Heart right ventricle (tissue), 16 donors: ENCODE results near the gene COL12A1. TPM values are rescaled to one million over a fixed set of nuclear protein-coding genes. Genes with fewer than 3 reads are reported as not detected.

ENCODE experiments used
- ATAC-seq, 8 donors: fragments of 200-7000 bp; cut with Tn5 transposase; one replicate each; pipeline ENCODE4 v1.9.1; 2020; ENCODE audit warnings: mild to moderate bottlenecking in 8 of 8, moderate library complexity in 8 of 8, moderate number of reproducible peaks in 1 of 8
- DNase-seq, 2 donors: peaks; one replicate each; pipeline ENCODE4 v3.0.0-alpha.2; 2020
- H3K27ac ChIP-seq, 10 donors: fragments of 200-600 bp; sonication (generic) in 2 of 10; one replicate each; pipeline versions ENCODE4 v1.5.0 to v1.8.0; 2020 to 2022; ENCODE audit warnings: mild to moderate bottlenecking in 3 of 10
- H3K27me3 ChIP-seq, 7 donors: fragments of 200-600 bp; one replicate each; pipeline ENCODE4 v1.8.0; 2021 to 2022; ENCODE audit warnings: mild to moderate bottlenecking in 2 of 7
- H3K36me3 ChIP-seq, 9 donors: fragments of 200-600 bp; sonication (generic) in 1 of 9; one replicate each; pipeline versions ENCODE4 v1.5.0 to v1.8.0; 2020 to 2022; ENCODE audit warnings: mild to moderate bottlenecking in 2 of 9
- H3K4me1 ChIP-seq, 9 donors: fragments of 200-600 bp; sonication (generic) in 1 of 9; one replicate each; pipeline versions ENCODE4 v1.5.0 to v1.8.0; 2020 to 2022; ENCODE audit warnings: mild to moderate bottlenecking in 4 of 9
- H3K4me3 ChIP-seq, 10 donors: fragments of 200-600 bp; sonication (generic) in 2 of 10; one replicate each; pipeline versions ENCODE4 v1.5.0 to v1.8.0; 2020 to 2022; ENCODE audit warnings: mild to moderate bottlenecking in 7 of 10, moderate library complexity in 2 of 10
- H3K9me3 ChIP-seq, 11 donors: fragments of 200-600 bp in 10 of 11; sonication (generic) in 2 of 11; one replicate each; pipeline versions ENCODE4 v1.5.0 to v1.8.0; 2013 to 2022; ENCODE audit warnings: mild to moderate bottlenecking in 2 of 11, control low read depth in 1 of 11, moderate library complexity in 1 of 11
- WGBS, 2 donors: extraction: QIAGEN DNeasy Blood & Tissue Kit; methylation state at CpG; one replicate each; pipeline ENCODE4 v1.1.7; 2013; ENCODE audit warnings: inconsistent platforms in 1 of 2; 5-methylcytosine and 5-hydroxymethylcytosine counted together
- intact Hi-C, 10 donors: fragments of 100-400 bp; cut with DNase I; formaldehyde crosslinking; loops; one replicate each; pipeline versions ENCODE4 v1.11.1 to v1.14.2; 2022
- polyA plus RNA-seq, 2 donors: library from polyadenylated mRNA; stranded (reverse); fragments of 200-250 nt; gene quantifications; one replicate each; pipeline ENCODE4 v1.2.3, GENCODE V29; 2013
- total RNA-seq, 10 donors: library from RNA; stranded (reverse); fragmentation: NEBNext Ultra II Directional in 3 of 10; extraction: Animal tissue kit (Norgen Biotek cat#: 25700) in 3 of 10; gene quantifications; one replicate each; pipeline versions ENCODE4 v1.2.1 to v1.2.4, GENCODE V29; 2021 to 2023
- TF ChIP-seq, protein P1 (sequence below), 9 donors: fragments of 200-600 bp; sonication (generic) in 2 of 9; IDR thresholded peaks; one replicate each; pipeline versions ENCODE4 v1.5.0 to v1.8.0; 2021 to 2022; ENCODE audit warnings: antibody characterized with exemption in 9 of 9, mild to moderate bottlenecking in 5 of 9, moderate library complexity in 1 of 9
- donor health status: Arrhythmogenic right ventricular cardiomyopathy.
- donor health status: ischemic (EF 13 %, LVEDD 7.1; RV severe dilation, severe dysfunction).
- donor health status: healthy with polysubstance abuse.
- donor health status: DM: no; HTN: yes; CAD: no.
- donor health status: DM: no; HTN: no; CAD: no.
- donor health status: ischemic (EF 25% LVEDD 6.9; RV normal size, moderate dysfunction).
- donor health status: ischemic (EF 25% LVEDD 5.7; RV mildly dilated, moderate dysfunction).
- donor health status: healthy.
- donor health status: DM: yes; HTN: yes; CAD: no.
- donor health status: Ischemic cardiomyopathy.
- donor health status: ischemic (EF 35%, LVEDD 5.7; RV mildly dilated, moderate dysfunction).
- donor health status: nonischemic (EF 11% LVEDD 7.7; RV severe dilation, severe dysfunction).
- donor health status: DM: yes; HTN: yes; CAD: no.
- donor health status: PGD.
- donor health status: ischemic (EF 29% LVEDD 5.4; RV normal size, mild dysfunction).
- donor health status: nonischemic (EF 23%, LVEDD 6.1; RV moderate dilation, normal function).

The COL12A1 gene
- total and polyA plus RNA-seq, 12 donors: 5.7 to 27.0 (median 16.1) TPM

DNA sequence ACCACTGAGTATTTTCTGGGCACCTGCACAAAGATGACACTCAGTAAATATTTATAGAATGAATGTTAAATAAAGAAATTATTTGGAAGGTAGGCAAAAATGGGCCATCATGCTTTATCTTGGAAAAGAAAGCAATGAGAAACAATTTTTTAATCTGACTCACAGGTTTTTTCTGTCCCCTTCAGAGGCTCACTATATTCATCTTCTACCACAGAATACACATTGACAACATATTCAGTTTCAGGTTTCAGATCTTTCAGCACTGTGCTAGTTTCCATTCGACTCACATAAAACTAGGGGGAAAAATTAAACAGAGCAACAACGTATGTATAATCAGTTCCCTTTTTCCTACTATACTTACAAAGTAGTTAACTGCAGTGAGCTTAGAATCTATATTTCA is 58.3 kb downstream of the COL12A1 start:
- H3K27ac ChIP-seq: no peak overlapping the region
- no peaks in the 10 kb centered on the region for H3K27me3 ChIP-seq
- H3K4me1 ChIP-seq: peaks cover 0 to 32% (median 4%) of the 10 kb centered on the region in 9 donors
- no peak overlapping the region for H3K4me3 ChIP-seq
- peaks cover 0 to 18% (median 0%) of the 10 kb centered on the region in 9 donors for H3K36me3 ChIP-seq
- intact Hi-C loops: no loop called here
- 77 to 81% methylated on average over 2 of the region's 2 CpGs for WGBS, 2 donors
- TF ChIP-seq, protein P1, sequence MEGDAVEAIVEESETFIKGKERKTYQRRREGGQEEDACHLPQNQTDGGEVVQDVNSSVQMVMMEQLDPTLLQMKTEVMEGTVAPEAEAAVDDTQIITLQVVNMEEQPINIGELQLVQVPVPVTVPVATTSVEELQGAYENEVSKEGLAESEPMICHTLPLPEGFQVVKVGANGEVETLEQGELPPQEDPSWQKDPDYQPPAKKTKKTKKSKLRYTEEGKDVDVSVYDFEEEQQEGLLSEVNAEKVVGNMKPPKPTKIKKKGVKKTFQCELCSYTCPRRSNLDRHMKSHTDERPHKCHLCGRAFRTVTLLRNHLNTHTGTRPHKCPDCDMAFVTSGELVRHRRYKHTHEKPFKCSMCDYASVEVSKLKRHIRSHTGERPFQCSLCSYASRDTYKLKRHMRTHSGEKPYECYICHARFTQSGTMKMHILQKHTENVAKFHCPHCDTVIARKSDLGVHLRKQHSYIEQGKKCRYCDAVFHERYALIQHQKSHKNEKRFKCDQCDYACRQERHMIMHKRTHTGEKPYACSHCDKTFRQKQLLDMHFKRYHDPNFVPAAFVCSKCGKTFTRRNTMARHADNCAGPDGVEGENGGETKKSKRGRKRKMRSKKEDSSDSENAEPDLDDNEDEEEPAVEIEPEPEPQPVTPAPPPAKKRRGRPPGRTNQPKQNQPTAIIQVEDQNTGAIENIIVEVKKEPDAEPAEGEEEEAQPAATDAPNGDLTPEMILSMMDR (IDR thresholded peaks at IDR 0.05): no peak
- no peak for ATAC-seq
- no peaks in the 10 kb centered on the region for H3K9me3 ChIP-seq
- DNase-seq: no peak

DNA sequence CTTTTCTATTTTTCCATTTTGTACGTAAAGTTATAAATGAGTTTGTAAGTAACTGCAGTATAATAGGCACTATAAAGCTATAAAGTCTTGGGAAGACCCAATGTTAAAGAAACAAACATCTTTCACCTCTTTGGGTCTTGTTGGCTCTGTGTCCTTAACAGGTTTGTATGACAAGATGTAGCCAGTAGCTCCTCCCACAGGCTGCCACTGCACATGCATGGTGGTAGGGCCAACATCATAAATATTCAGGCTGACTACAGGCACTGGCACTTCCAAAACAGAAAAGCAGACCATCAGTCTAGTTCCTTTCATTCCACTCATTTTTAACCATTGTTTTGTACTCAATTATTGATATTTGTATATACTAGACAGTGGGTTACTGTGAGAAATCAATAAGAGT is 59.9 kb downstream of the COL12A1 start:
- peaks cover 0 to 24% (median 0%) of the 10 kb centered on the region in 9 donors for H3K36me3 ChIP-seq
- ATAC-seq: no peak
- TF ChIP-seq, protein P1 (IDR thresholded peaks at IDR 0.05): no peak

DNA sequence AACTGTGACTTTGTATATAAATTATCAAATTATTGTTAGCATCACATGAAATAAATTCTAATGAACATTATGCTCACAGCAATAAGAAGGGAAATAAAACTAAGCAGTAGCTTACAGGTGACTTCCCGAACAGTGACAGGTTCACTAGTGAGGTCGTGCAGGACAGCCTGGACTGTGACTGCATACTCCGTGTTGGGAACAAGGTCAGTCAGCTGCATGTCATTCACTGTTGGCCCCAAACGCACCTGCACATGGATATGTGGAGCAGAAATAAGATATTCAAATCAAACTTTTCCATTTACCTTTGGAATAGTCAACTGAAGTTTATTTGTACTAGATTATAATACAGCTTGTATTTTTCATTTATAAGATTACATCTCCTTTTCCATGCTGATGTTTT is 60.6 kb downstream of the COL12A1 start:
- Histone ChIP-seq H3K4me3 (no peak overlapping the region), H3K4me1 (peaks cover 0 to 33% (median 4%) of the 10 kb centered on the region in 9 donors), H3K27me3 (no peaks in the 10 kb centered on the region), H3K27ac (no peak overlapping the region), H3K9me3 (no peaks in the 10 kb centered on the region), H3K36me3 (peaks cover 0 to 21% (median 0%) of the 10 kb centered on the region in 9 donors)
- TF ChIP-seq, protein P1 (IDR thresholded peaks at IDR 0.05): no peak
- no peak for ATAC-seq
- no peak for DNase-seq
- WGBS, 2 donors: 86 to 95% methylated on average over 4 of the region's 4 CpGs
- intact Hi-C loops: no loop called here

More for the DNA sequence above, 59.9 kb downstream of the COL12A1 start:
- Histone ChIP-seq H3K27me3 (no peaks in the 10 kb centered on the region), H3K4me1 (peaks cover 0 to 37% (median 4%) of the 10 kb centered on the region in 9 donors), H3K27ac (no peak overlapping the region), H3K9me3 (no peaks in the 10 kb centered on the region), H3K4me3 (no peak overlapping the region)
- intact Hi-C loops: no loop called here
- DNase-seq: no peak
- 96 to 100% methylated on average over 1 of the region's 1 CpG for WGBS, 2 donors

DNA sequence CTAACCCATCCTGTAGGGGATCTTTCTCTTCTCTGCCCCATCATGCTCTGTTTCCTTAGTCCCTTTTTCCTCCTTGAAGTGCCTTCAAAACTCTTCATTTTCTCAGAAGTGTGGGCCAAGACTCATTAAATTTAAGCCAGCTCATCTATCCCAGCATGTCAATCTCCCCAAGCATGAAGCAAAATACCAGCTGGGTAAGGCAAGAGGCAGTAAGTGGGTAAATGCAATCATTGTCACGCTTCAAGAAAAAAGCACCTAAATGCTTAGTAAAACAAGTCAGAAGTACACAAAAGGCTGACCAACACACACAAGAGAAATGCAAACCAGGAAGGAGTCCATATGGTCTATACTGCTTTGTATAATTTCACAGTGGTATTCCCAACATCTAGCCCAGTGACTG is 61.5 kb downstream of the COL12A1 start:
- Histone ChIP-seq H3K27ac (no peak overlapping the region), H3K27me3 (no peaks in the 10 kb centered on the region), H3K36me3 (peaks cover 0 to 26% (median 0%) of the 10 kb centered on the region in 9 donors), H3K9me3 (no peaks in the 10 kb centered on the region), H3K4me3 (no peak overlapping the region), H3K4me1 (peaks cover 0 to 27% (median 2%) of the 10 kb centered on the region in 9 donors)
- DNase-seq (no peak), ATAC-seq (no peak)
- TF ChIP-seq, protein P1 (IDR thresholded peaks at IDR 0.05): no peak
- WGBS, 2 donors: 96 to 98% methylated on average over 1 of the region's 1 CpG
- intact Hi-C loops: no loop called here
